ENCODE data around the gene ZNF235.

ZNF235 gene

GRCh38 chr19:44305457-44305856 is 632 bp upstream of the ZNF235 start:
- H3K4me3 ChIP-seq, result peak overlapping the region; percentile 88; the same call in 1 of the 2 replicates
- TF ChIP-seq Cebpa-rat (IDR thresholded peaks at IDR 0.05), result no peak
- H4K20me1 ChIP-seq, result no peaks in the 10 kb centered on the region
- H3K27me3 ChIP-seq, result no peaks in the 10 kb centered on the region
- no peak overlapping the region for H3K9ac ChIP-seq
- peaks cover 15% of the 10 kb centered on the region for H3K36me3 ChIP-seq
- H3K4me2 ChIP-seq, result peak overlapping the region; percentile 95
- no peaks in the 10 kb centered on the region for H3K9me3 ChIP-seq
- no peak overlapping the region for H3K27ac ChIP-seq
- H3K4me1 ChIP-seq, result peaks cover 16% of the 10 kb centered on the region

GRCh38 chr19:44303976-44304568 is 753 bp downstream of the ZNF235 start:
- no peaks in the 10 kb centered on the region for H4K20me1 ChIP-seq
- H3K36me3 ChIP-seq, result peaks cover 29% of the 10 kb centered on the region
- H3K27ac ChIP-seq, result peak overlapping the region; percentile 68
- H3K9ac ChIP-seq, result peak overlapping the region; percentile 81
- peak overlapping the region; percentile 95 for H3K4me2 ChIP-seq
- no peaks in the 10 kb centered on the region for H3K9me3 ChIP-seq
- no peak for TF ChIP-seq Cebpa-rat (IDR thresholded peaks at IDR 0.05)
- no peaks in the 10 kb centered on the region for H3K27me3 ChIP-seq
- H3K4me1 ChIP-seq, result peaks cover 16% of the 10 kb centered on the region
- peak overlapping the region; percentile 88 for H3K4me3 ChIP-seq

- peak overlapping the region; percentile 95 for H3K4me2 ChIP-seq
- H3K9ac ChIP-seq, result peak overlapping the region; percentile 81; the same call in 1 of the 2 replicates
Measured at GRCh38 chr19:44303320-44303719, 1.5 kb downstream of the ZNF235 start.

GRCh38 chr19:44284968-44285367 is 19.9 kb downstream of the ZNF235 start:
- Histone ChIP-seq H3K9me3 (peaks cover 71% of the 10 kb centered on the region), H3K36me3 (peaks cover 81% of the 10 kb centered on the region), H3K9ac (no peak overlapping the region)

More at GRCh38 chr19:44303320-44303719, 1.5 kb downstream of the ZNF235 start:
- TF ChIP-seq Cebpa-rat (IDR thresholded peaks at IDR 0.05), result no peak
- Histone ChIP-seq H3K9me3 (no peaks in the 10 kb centered on the region), H3K4me1 (peaks cover 16% of the 10 kb centered on the region), H3K27me3 (no peaks in the 10 kb centered on the region), H3K36me3 (peaks cover 36% of the 10 kb centered on the region), H4K20me1 (no peaks in the 10 kb centered on the region), H3K4me3 (no peak overlapping the region), H3K27ac (no peak overlapping the region)

GRCh38 chr19:44282846-44283245 is 22.0 kb downstream of the ZNF235 start:
- no peaks in the 10 kb centered on the region for H4K20me1 ChIP-seq
- no peak overlapping the region for H3K27ac ChIP-seq
- no peak overlapping the region for H3K4me2 ChIP-seq
- peaks cover 63% of the 10 kb centered on the region for H3K36me3 ChIP-seq
- TF ChIP-seq Cebpa-rat (IDR thresholded peaks at IDR 0.05), result no peak
- H3K4me1 ChIP-seq, result no peaks in the 10 kb centered on the region
- no peak overlapping the region for H3K9ac ChIP-seq
- peaks cover 62% of the 10 kb centered on the region for H3K9me3 ChIP-seq
- no peak overlapping the region for H3K4me3 ChIP-seq
- no peaks in the 10 kb centered on the region for H3K27me3 ChIP-seq

More at GRCh38 chr19:44284968-44285367, 19.9 kb downstream of the ZNF235 start:
- H3K27ac ChIP-seq, result no peak overlapping the region
- no peak overlapping the region for H3K4me2 ChIP-seq
- no peak overlapping the region for H3K4me3 ChIP-seq
- TF ChIP-seq Cebpa-rat (IDR thresholded peaks at IDR 0.05), result no peak
- H3K4me1 ChIP-seq, result no peaks in the 10 kb centered on the region
- H3K27me3 ChIP-seq, result no peaks in the 10 kb centered on the region
- no peaks in the 10 kb centered on the region for H4K20me1 ChIP-seq

- H3K9ac ChIP-seq, result no peak overlapping the region
- no peak overlapping the region for H3K4me2 ChIP-seq
- no peaks in the 10 kb centered on the region for H4K20me1 ChIP-seq
- H3K4me3 ChIP-seq, result no peak overlapping the region
- H3K27me3 ChIP-seq, result no peaks in the 10 kb centered on the region
- H3K4me1 ChIP-seq, result no peaks in the 10 kb centered on the region
- H3K27ac ChIP-seq, result no peak overlapping the region
- TF ChIP-seq Cebpa-rat (IDR thresholded peaks at IDR 0.05), result no peak
- peaks cover 52% of the 10 kb centered on the region for H3K36me3 ChIP-seq
- H3K9me3 ChIP-seq, result peaks cover 68% of the 10 kb centered on the region
Measured at GRCh38 chr19:44280916-44281315, 23.9 kb downstream of the ZNF235 start.

- Histone ChIP-seq H3K4me3 (no peak overlapping the region), H3K9ac (no peak overlapping the region), H4K20me1 (no peaks in the 10 kb centered on the region), H3K4me1 (no peaks in the 10 kb centered on the region), H3K4me2 (no peak overlapping the region), H3K27ac (no peak overlapping the region), H3K27me3 (no peaks in the 10 kb centered on the region), H3K36me3 (peaks cover 58% of the 10 kb centered on the region), H3K9me3 (peaks cover 81% of the 10 kb centered on the region)
- TF ChIP-seq Cebpa-rat (IDR thresholded peaks at IDR 0.05), result no peak
Measured at GRCh38 chr19:44278181-44278690, 26.6 kb downstream of the ZNF235 start.

- no peak overlapping the region for H3K4me2 ChIP-seq
Measured at GRCh38 chr19:44277331-44277730, 27.5 kb downstream of the ZNF235 start.

GRCh38 chr19:44260695-44261446 is 44.0 kb downstream of the ZNF235 start:
- Histone ChIP-seq H3K4me1 (peaks cover 11% of the 10 kb centered on the region), H3K4me2 (peak overlapping the region; percentile 77), H3K27me3 (no peaks in the 10 kb centered on the region), H3K4me3 (0 out of 2 replicates have a peak overlapping the region, but pooled peaks have one; percentile 59), H3K9me3 (peaks cover 22% of the 10 kb centered on the region), H3K27ac (peak overlapping the region; percentile 68; the same call in 1 of the 2 replicates), H3K9ac (no peak overlapping the region), H3K36me3 (peaks cover 11% of the 10 kb centered on the region), H4K20me1 (no peaks in the 10 kb centered on the region)
- no peak for TF ChIP-seq Cebpa-rat (IDR thresholded peaks at IDR 0.05)

More at GRCh38 chr19:44277331-44277730, 27.5 kb downstream of the ZNF235 start:
- Histone ChIP-seq H3K36me3 (peaks cover 54% of the 10 kb centered on the region), H3K4me1 (no peaks in the 10 kb centered on the region), H3K9me3 (peaks cover 76% of the 10 kb centered on the region), H3K9ac (no peak overlapping the region), H3K27me3 (no peaks in the 10 kb centered on the region), H4K20me1 (no peaks in the 10 kb centered on the region), H3K4me3 (no peak overlapping the region), H3K27ac (no peak overlapping the region)
- TF ChIP-seq Cebpa-rat (IDR thresholded peaks at IDR 0.05), result no peak

- H3K4me2 ChIP-seq, result peak overlapping the region; percentile 77
- H4K20me1 ChIP-seq, result no peaks in the 10 kb centered on the region
- TF ChIP-seq Cebpa-rat (IDR thresholded peaks at IDR 0.05), result no peak
- peaks cover 28% of the 10 kb centered on the region for H3K9me3 ChIP-seq
- peak overlapping the region; percentile 59 for H3K4me3 ChIP-seq
- peaks cover 11% of the 10 kb centered on the region for H3K4me1 ChIP-seq
- peak overlapping the region; percentile 52 for H3K9ac ChIP-seq
- no peaks in the 10 kb centered on the region for H3K27me3 ChIP-seq
- peak overlapping the region; percentile 68 for H3K27ac ChIP-seq
- peaks cover 6% of the 10 kb centered on the region; the same call in 1 of the 2 replicates for H3K36me3 ChIP-seq
Measured at GRCh38 chr19:44260343-44260681, 44.5 kb downstream of the ZNF235 start.
